ENCODE results near the gene ZBTB11.

- no peak for TF ChIP-seq RAD21 (IDR thresholded peaks at IDR 0.05; ENCODE audit: low read length)
- no peak for TF ChIP-seq TAF1 (IDR thresholded peaks at IDR 0.05; ENCODE audit: borderline replicate concordance, low read depth, low read length)
- TF ChIP-seq, protein P1, sequence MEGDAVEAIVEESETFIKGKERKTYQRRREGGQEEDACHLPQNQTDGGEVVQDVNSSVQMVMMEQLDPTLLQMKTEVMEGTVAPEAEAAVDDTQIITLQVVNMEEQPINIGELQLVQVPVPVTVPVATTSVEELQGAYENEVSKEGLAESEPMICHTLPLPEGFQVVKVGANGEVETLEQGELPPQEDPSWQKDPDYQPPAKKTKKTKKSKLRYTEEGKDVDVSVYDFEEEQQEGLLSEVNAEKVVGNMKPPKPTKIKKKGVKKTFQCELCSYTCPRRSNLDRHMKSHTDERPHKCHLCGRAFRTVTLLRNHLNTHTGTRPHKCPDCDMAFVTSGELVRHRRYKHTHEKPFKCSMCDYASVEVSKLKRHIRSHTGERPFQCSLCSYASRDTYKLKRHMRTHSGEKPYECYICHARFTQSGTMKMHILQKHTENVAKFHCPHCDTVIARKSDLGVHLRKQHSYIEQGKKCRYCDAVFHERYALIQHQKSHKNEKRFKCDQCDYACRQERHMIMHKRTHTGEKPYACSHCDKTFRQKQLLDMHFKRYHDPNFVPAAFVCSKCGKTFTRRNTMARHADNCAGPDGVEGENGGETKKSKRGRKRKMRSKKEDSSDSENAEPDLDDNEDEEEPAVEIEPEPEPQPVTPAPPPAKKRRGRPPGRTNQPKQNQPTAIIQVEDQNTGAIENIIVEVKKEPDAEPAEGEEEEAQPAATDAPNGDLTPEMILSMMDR (IDR thresholded peaks at IDR 0.05) = no peak
- TF ChIP-seq, protein P2, sequence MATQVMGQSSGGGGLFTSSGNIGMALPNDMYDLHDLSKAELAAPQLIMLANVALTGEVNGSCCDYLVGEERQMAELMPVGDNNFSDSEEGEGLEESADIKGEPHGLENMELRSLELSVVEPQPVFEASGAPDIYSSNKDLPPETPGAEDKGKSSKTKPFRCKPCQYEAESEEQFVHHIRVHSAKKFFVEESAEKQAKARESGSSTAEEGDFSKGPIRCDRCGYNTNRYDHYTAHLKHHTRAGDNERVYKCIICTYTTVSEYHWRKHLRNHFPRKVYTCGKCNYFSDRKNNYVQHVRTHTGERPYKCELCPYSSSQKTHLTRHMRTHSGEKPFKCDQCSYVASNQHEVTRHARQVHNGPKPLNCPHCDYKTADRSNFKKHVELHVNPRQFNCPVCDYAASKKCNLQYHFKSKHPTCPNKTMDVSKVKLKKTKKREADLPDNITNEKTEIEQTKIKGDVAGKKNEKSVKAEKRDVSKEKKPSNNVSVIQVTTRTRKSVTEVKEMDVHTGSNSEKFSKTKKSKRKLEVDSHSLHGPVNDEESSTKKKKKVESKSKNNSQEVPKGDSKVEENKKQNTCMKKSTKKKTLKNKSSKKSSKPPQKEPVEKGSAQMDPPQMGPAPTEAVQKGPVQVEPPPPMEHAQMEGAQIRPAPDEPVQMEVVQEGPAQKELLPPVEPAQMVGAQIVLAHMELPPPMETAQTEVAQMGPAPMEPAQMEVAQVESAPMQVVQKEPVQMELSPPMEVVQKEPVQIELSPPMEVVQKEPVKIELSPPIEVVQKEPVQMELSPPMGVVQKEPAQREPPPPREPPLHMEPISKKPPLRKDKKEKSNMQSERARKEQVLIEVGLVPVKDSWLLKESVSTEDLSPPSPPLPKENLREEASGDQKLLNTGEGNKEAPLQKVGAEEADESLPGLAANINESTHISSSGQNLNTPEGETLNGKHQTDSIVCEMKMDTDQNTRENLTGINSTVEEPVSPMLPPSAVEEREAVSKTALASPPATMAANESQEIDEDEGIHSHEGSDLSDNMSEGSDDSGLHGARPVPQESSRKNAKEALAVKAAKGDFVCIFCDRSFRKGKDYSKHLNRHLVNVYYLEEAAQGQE (IDR thresholded peaks at IDR 0.05; ENCODE audit: low read depth, low read length) = no peak
Measured at GRCh38 chr3:101703169-101703568, 26.2 kb upstream of the ZBTB11 start.
